Measurements from ENCODE around the gene ABLIM2. TPM values are rescaled to one million over a fixed set of nuclear protein-coding genes. Genes with fewer than 3 reads are reported as not detected.

ABLIM2 gene
- total and polyA plus RNA-seq, 2 of the 4 experiments (the other 2 are of a cell fraction), result under 0.01 to 0.10 TPM

DNA sequence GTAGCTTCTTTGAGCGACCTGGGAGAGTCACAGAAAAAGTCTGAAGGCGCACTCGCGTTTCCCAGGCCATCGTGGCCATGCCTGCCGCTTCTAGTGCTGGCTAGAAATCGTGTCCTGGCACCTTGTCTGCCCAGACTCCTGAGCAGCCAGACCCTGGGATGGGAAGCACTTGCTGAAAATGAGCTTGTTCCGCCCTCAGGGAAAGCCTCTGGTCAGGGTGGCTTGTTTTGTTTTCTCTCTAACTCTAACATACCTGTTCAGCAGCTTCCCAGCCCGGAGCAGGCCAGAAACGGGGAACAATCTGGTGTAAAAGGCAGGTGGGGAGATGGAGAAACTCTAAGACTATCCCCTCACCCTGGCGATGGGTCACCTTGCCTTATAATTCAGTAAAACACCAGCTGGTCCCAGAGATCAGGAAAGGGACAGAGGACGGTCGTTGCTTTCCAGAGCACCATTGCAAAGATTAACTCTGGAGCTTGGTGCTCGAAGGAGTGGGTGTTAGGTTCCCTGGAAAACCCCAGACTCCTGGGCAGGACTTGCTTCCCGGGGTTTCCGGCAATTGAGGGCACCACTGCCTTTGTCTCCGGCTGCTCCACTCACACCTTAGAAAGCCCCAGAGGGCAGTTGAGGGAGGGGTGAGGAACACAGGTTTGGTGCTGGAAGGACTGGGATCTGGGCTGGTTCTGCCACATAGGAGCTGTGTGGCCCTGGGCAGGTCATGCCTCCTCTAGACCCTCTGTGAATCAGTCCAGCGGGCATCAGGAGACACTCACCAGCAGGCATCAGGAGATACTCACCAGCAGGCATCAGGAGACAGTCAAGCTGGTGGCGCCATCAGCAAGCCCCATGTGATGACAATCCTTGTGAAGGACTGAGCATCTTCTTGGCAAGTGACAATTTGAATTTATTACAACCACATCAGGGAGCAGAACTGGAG, 36.0 kb upstream of the ABLIM2 start:
- H4K5ac ChIP-seq (ENCODE audit: low read depth, low read length), result no peak overlapping the region
- CTCF ChIA-PET, result no interaction called here
- 0 out of 2 replicates have a peak, but pooled peaks cover 5% of the 10 kb centered on the region for H3K9me1 ChIP-seq (ENCODE audit: insufficient read depth, low read length)
- no peak overlapping the region for H4K91ac ChIP-seq (ENCODE audit: insufficient read depth, low read depth, low read length)
- BruUV-seq (replicated peaks), result no TSS peak
- DNase-seq (no peak), ATAC-seq (ENCODE audit: low read depth) (no peak)
- H2BK15ac ChIP-seq (ENCODE audit: low read depth, low read length), result no peak overlapping the region
- no peak overlapping the region for H3K4ac ChIP-seq (ENCODE audit: low read depth, low read length)
- no peak overlapping the region for H3K18ac ChIP-seq (ENCODE audit: low read depth, low read length)
- peaks cover 21% of the 10 kb centered on the region; the same call in 1 of the 2 replicates for H3K27me3 ChIP-seq (ENCODE audit: control insufficient read depth, insufficient read depth, low read length)
- POLR2A ChIA-PET (ENCODE audit: unreplicated experiment), result no interaction called here
- no peak overlapping the region for H2BK5ac ChIP-seq (ENCODE audit: low read depth, low read length, poor library complexity, severe bottlenecking)
- TF ChIP-seq CHD1 (IDR thresholded peaks at IDR 0.05; ENCODE audit: low read depth, low read length), result no peak
- TF ChIP-seq SMC3 (IDR thresholded peaks at IDR 0.05; ENCODE audit: low read depth, low read length), result no peak
- no peak for TF ChIP-seq RFX5 (IDR thresholded peaks at IDR 0.05; ENCODE audit: low read depth, low read length)
- H3K56ac ChIP-seq (ENCODE audit: extremely low read depth, insufficient read depth, low read length), result no peak overlapping the region
- H3K9ac ChIP-seq (ENCODE audit: low read depth, low read length), result no peak overlapping the region
- H3K9me3 ChIP-seq (ENCODE audit: control insufficient read depth, insufficient read depth, low read length), result no peaks in the 10 kb centered on the region
- H3K27ac ChIP-seq (ENCODE audit: insufficient read depth, low read length), result no peak overlapping the region
- no peak overlapping the region for H3K4me2 ChIP-seq (ENCODE audit: low read depth, low read length)
- H4K20me1 ChIP-seq (ENCODE audit: insufficient read depth, low read length), result no peaks in the 10 kb centered on the region
- H2BK20ac ChIP-seq (ENCODE audit: low read depth, low read length), result no peak overlapping the region
- peaks cover 8% of the 10 kb centered on the region for H3K4me1 ChIP-seq (ENCODE audit: control insufficient read depth, insufficient read depth, low read length)
- no peak overlapping the region for H3K23ac ChIP-seq (ENCODE audit: low read depth, low read length)
- H2AK9ac ChIP-seq (replicated peaks; ENCODE audit: low read depth, low read length, poor library complexity), result no peak overlapping the region
- no peaks in the 10 kb centered on the region for H3K79me1 ChIP-seq (ENCODE audit: low read depth in 1 of 2, low read length in 2 of 2)
- dilution Hi-C loops (cut with HindIII; ENCODE audit: low sequenced_read_pairs, unreplicated experiment) (no loop called here), intact Hi-C loops (cut with micrococcal nuclease) (no loop called here), in situ Hi-C loops (cut with MboI; ENCODE audit: low sequenced_read_pairs) (no loop called here)
- WGBS, 2 experiments (ENCODE audit: extremely low coverage in 2 of 2, insufficient read length in 1 of 2), result 73% methylated on average over 8 of the region's 19 CpGs; no CpG with 5 or more reads in 1 of the 2 experiments
- H3K4me3 ChIP-seq (ENCODE audit: insufficient read depth, low read depth, low read length), result no peak overlapping the region
- no peaks in the 10 kb centered on the region for H3K36me3 ChIP-seq (ENCODE audit: control insufficient read depth, insufficient read depth, low read length)
- no peak overlapping the region for H2BK120ac ChIP-seq (ENCODE audit: low read depth, low read length)
- H4K8ac ChIP-seq (ENCODE audit: low read depth in 2 of 2, low read length in 2 of 2), result no peak overlapping the region
- H2AFZ ChIP-seq (replicated peaks; ENCODE audit: low read length, poor library complexity), result no peak overlapping the region
- no peak overlapping the region for H2AK5ac ChIP-seq (ENCODE audit: low read depth, low read length)
- no peak overlapping the region for H3K14ac ChIP-seq (replicated peaks; ENCODE audit: low read depth, low read length)
